Aorta (tissue), 5 donors: ENCODE results near the gene GPS2. TPM values are rescaled to one million over a fixed set of nuclear protein-coding genes. Genes with fewer than 3 reads are reported as not detected.
A peak's percentile ranks its signal among the peaks of the same experiment; 100 is the strongest.

ENCODE experiments used
- ATAC-seq: fragments of 200-7000 bp; cut with Tn5 transposase; one replicate; pipeline ENCODE4 v1.9.1; 2022; ENCODE audit warnings: moderate library complexity; ENCODE audit not compliant: low FRiP score
- DNase-seq, 2 donors: peaks; one replicate each; pipeline ENCODE4 v3.0.0-alpha.2; 2020
- H3K27ac ChIP-seq, 2 donors: one replicate each; pipeline ENCODE4 v1.5.1; 2013; ENCODE audit warnings: low read length in 2 of 2, mild to moderate bottlenecking in 2 of 2, moderate library complexity in 2 of 2, control low read depth in 1 of 2, inconsistent platforms in 1 of 2, low read depth in 1 of 2
- H3K27me3 ChIP-seq, 2 donors: one replicate each; pipeline ENCODE4 v1.6.1; 2013; ENCODE audit warnings: control low read depth in 1 of 2, low read length in 1 of 2, mild to moderate bottlenecking in 1 of 2, moderate library complexity in 1 of 2; ENCODE audit not compliant: insufficient read depth in 2 of 2, control insufficient read depth in 1 of 2
- H3K36me3 ChIP-seq, 2 donors: one replicate each; pipeline ENCODE4 v1.6.1; 2013; ENCODE audit warnings: control low read depth in 1 of 2, low read length in 1 of 2, mild to moderate bottlenecking in 1 of 2; ENCODE audit not compliant: insufficient read depth in 2 of 2, control insufficient read depth in 1 of 2
- H3K4me1 ChIP-seq, 2 donors: one replicate each; pipeline ENCODE4 v1.6.1; 2013; ENCODE audit warnings: low read length in 2 of 2, control low read depth in 1 of 2, mild to moderate bottlenecking in 1 of 2, moderate library complexity in 1 of 2; ENCODE audit not compliant: insufficient read depth in 2 of 2, control insufficient read depth in 1 of 2
- H3K4me3 ChIP-seq, 2 donors: one replicate each; pipeline ENCODE4 v1.5.1; 2013; ENCODE audit warnings: low read length in 2 of 2, control low read depth in 1 of 2, mild to moderate bottlenecking in 1 of 2
- H3K9me3 ChIP-seq: one replicate; pipeline ENCODE4 v1.6.1; 2013; ENCODE audit warnings: mild to moderate bottlenecking, low read length; ENCODE audit not compliant: control insufficient read depth
- WGBS, 2 donors: extraction: QIAGEN DNeasy Blood & Tissue Kit; methylation state at CpG; one replicate each; pipeline ENCODE4 v1.1.7; 2013; 5-methylcytosine and 5-hydroxymethylcytosine counted together
- intact Hi-C, 2 donors: fragments of 100-400 bp; cut with DNase I; formaldehyde crosslinking; loops; one replicate each; pipeline versions ENCODE4 v1.14.2 to v1.15.0; 2022
- long read RNA-seq, 2 donors: library from polyadenylated mRNA; unstranded; transcript quantifications; one replicate each; pipeline ENCODE4 v2.0.0, GENCODE V29; 2020 to 2021
- polyA plus RNA-seq, 2 donors: library from polyadenylated mRNA; stranded (reverse); fragments of 200-250 nt; gene quantifications; one replicate each; pipeline ENCODE4 v1.2.3, GENCODE V29; 2013
- total RNA-seq, 2 donors: library from RNA; stranded (reverse); fragmentation: NEBNext Ultra II Directional; extraction: Animal tissue kit (Norgen Biotek cat#: 25700); gene quantifications; one replicate each; pipeline ENCODE4 v1.2.1, GENCODE V29; 2021
- donor health status: healthy with polysubstance abuse.
- donor health status: Bipolar disorder and iron deficiency.
- donor health status: DM: no; HTN: no; CAD: no.
- donor health status: DM: no; HTN: no; CAD: no.
- donor health status: DM: yes; HTN: yes; CAD: no.

GPS2 gene, protein sequence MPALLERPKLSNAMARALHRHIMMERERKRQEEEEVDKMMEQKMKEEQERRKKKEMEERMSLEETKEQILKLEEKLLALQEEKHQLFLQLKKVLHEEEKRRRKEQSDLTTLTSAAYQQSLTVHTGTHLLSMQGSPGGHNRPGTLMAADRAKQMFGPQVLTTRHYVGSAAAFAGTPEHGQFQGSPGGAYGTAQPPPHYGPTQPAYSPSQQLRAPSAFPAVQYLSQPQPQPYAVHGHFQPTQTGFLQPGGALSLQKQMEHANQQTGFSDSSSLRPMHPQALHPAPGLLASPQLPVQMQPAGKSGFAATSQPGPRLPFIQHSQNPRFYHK
- 10 to 100 TPM; 49.5 to 55.6 TPM for total RNA-seq
- polyA plus RNA-seq = 10 to 100 TPM; 55.0 to 99.1 TPM
- long read RNA-seq, donor 1, transcript GPS2-202 (10 exons, 1,371 nt) = minor isoform, 12 of 154 reads
- long read RNA-seq, donor 1, transcript GPS2-201 (11 exons, 1,379 nt) = major isoform, 75 of 154 reads
- long read RNA-seq, donor 1, partial matches to known transcripts = 12 of 154 reads
- long read RNA-seq, donor 1, other reads (novel, unspliced or antisense) = 54 of 154 reads
- long read RNA-seq, donor 2, transcript GPS2-202 (10 exons, 1,371 nt) = minor isoform, 10 of 113 reads
- long read RNA-seq, donor 2, transcript GPS2-201 (11 exons, 1,379 nt) = major isoform, 21 of 113 reads
- long read RNA-seq, donor 2, partial matches to known transcripts = 9 of 113 reads
- long read RNA-seq, donor 2, other reads (novel, unspliced or antisense) = 71 of 113 reads

- Histone ChIP-seq H3K4me1 (no peaks in the 10 kb centered on the region), H3K9me3 (no peaks in the 10 kb centered on the region), H3K27me3 (no peaks in the 10 kb centered on the region), H3K27ac (peak within 1 kb of the TSS; percentile 69 to 79), H3K36me3 (peaks cover 0 to 6% of the 10 kb centered on the region in 2 donors), H3K4me3 (peak within 1 kb of the TSS; percentile 70 to 76)
- WGBS, 2 donors = 0% methylated on average over 93 to 95 of the region's 95 CpGs
- DNase-seq = peak; percentile 95 to 98
- intact Hi-C loops = no loop called here
- ATAC-seq = peak; percentile 90
These were observed at the start of gene GPS2 for GRCh38 chr17:7314719-7315569. TSS of gene GPS2 (minus strand) at chr17:7315360. CDS start at chr17:7315052, 308 bp downstream.

DNA sequence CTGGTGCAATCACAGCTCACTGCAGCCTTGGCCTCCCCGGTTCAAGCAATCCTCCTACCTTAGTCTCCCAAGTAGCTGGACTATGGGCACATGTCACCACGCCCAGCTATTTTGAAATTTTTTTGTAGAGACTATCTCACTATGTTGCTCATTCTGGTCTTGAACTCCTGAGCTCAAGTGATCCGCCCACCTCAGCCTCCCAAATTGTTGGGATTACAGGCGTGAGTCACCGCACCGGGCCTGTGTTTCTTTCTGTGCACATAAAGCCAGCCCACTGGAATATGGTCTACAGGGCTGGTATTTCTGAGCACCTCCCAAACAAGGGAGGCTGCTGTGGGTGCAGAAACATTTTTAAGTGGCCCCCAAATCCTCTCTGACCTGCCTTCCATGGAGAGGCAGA, 48.2 kb upstream of the GPS2 start:
- no peaks in the 10 kb centered on the region for H3K27me3 ChIP-seq
- H3K4me1 ChIP-seq = no peaks in the 10 kb centered on the region
- ATAC-seq (no peak), DNase-seq (no peak)
- H3K36me3 ChIP-seq = no peaks in the 10 kb centered on the region
- intact Hi-C loops = no loop called here
- no peak overlapping the region for H3K27ac ChIP-seq
- no peaks in the 10 kb centered on the region for H3K9me3 ChIP-seq
- 93 to 96% methylated on average over 6 of the region's 6 CpGs for WGBS, 2 donors
- H3K4me3 ChIP-seq = no peak overlapping the region

DNA sequence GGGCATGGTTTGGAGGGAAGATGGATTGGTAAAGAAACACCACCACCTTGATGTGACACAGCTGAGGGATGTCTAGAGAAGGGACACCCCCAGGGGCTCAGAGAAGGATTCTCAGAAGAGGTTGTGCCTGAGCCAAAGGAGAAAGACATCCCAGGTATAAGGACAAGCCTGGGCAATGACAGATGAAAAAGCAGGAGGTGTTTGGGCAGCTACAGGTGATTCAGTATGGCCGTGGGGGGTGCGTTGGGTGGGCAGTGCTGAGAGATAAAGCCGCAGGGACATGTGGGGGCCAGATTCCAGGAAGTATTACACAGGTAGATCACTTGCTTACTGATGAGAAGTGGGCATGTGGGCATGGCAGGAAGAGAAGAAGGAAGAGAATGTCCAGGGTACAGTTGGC, 46.7 kb upstream of the GPS2 start:
- no peak for ATAC-seq
- Histone ChIP-seq H3K4me3 (no peak overlapping the region), H3K27me3 (no peaks in the 10 kb centered on the region), H3K27ac (no peak overlapping the region), H3K4me1 (no peaks in the 10 kb centered on the region), H3K9me3 (no peaks in the 10 kb centered on the region), H3K36me3 (no peaks in the 10 kb centered on the region)
- intact Hi-C loops = no loop called here
- no peak for DNase-seq
- 64 to 65% methylated on average over 3 of the region's 3 CpGs for WGBS, 2 donors

DNA sequence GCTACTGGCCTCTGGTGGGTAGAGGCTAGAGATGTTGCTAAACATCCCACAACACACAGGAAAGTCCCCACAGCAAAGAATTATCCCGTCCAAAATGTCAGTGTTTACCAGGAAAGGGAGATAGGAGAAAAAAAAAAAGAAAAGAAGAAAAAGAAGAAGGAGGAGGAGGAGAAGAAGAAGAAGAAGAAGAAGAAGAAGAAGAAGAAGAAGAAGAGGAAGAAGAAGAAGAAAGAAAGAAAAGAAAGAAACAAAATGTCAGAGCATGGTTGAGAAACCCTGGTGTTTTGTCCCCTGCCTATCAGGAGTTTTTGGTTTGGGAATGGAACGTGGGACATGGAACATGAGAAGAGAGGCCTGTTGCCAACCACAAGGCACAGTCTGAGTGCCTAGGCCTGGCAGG, 42.2 kb upstream of the GPS2 start:
- intact Hi-C loops = loop anchor here (2.0 to 10.0 kb wide), 5 partner anchors 35 to 207 kb away; partner anchors contain the start of genes TMEM102 (in 2 of the 2), FGF11 (in 1 of the 2), PLSCR3 (in 1 of the 2) and SENP3 (in 1 of the 2)
- Histone ChIP-seq H3K9me3 (no peaks in the 10 kb centered on the region), H3K27me3 (no peaks in the 10 kb centered on the region), H3K36me3 (no peaks in the 10 kb centered on the region), H3K27ac (no peak overlapping the region), H3K4me3 (no peak overlapping the region), H3K4me1 (peaks cover 0 to 7% of the 10 kb centered on the region in 2 donors)
- DNase-seq (no peak), ATAC-seq (no peak)
- 45 to 54% methylated on average over 2 of the region's 2 CpGs for WGBS, 2 donors

- ATAC-seq = no peak
- Histone ChIP-seq H3K27ac (no peak overlapping the region), H3K27me3 (no peaks in the 10 kb centered on the region), H3K36me3 (no peaks in the 10 kb centered on the region), H3K9me3 (no peaks in the 10 kb centered on the region), H3K4me3 (no peak overlapping the region), H3K4me1 (peaks cover 0 to 7% of the 10 kb centered on the region in 2 donors)
- DNase-seq = no peak
- intact Hi-C loops = loop anchor here (2.0 to 10.0 kb wide), 5 partner anchors 36 to 208 kb away; partner anchors contain the start of genes TMEM102 (in 2 of the 2), FGF11 (in 1 of the 2), PLSCR3 (in 1 of the 2) and SENP3 (in 1 of the 2)
- 73 to 74% methylated on average over 8 of the region's 8 CpGs for WGBS, 2 donors
These were observed 41.6 kb upstream of the GPS2 start for GRCh38 chr17:7356756-7357155.

DNA sequence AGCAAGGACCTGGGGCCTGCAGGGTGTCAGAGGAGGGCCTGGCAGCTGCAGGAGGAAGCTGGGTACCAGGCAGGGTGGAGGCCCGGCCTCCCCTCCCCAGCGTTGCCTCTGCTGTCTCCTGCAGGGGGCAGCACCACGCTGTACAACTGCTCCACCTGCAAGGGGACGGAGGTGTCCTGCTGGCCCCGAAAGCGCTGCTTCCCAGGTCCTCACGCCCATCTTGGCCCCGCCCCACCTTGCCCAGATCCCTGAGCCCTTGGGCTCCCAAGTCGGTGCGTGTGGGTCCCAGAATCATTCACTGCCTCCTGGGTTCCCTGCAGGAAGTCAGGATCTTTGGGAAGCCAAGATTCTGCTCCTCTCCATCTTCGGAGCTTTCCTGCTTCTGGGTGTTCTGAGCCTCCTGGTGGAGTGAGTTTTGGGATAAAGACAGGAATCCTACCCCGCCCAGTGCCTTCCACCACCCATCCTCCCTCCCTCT, 41.0 kb upstream of the GPS2 start:
- peaks cover 0 to 7% of the 10 kb centered on the region in 2 donors for H3K4me1 ChIP-seq
- intact Hi-C loops = loop anchor here (2.0 to 10.0 kb wide), 5 partner anchors 36 to 209 kb away; partner anchors contain the start of genes TMEM102 (in 2 of the 2), FGF11 (in 1 of the 2), PLSCR3 (in 1 of the 2) and SENP3 (in 1 of the 2)
- H3K36me3 ChIP-seq = no peaks in the 10 kb centered on the region
- H3K27me3 ChIP-seq = no peaks in the 10 kb centered on the region
- H3K9me3 ChIP-seq = no peaks in the 10 kb centered on the region
- H3K4me3 ChIP-seq = no peak overlapping the region
- 21 to 22% methylated on average over 11 to 12 of the region's 12 CpGs for WGBS, 2 donors
- no peak overlapping the region for H3K27ac ChIP-seq
- ATAC-seq (peak; percentile 42), DNase-seq (peak; percentile 86 to 93)

- Histone ChIP-seq H3K4me1 (peaks cover 0 to 7% of the 10 kb centered on the region in 2 donors), H3K4me3 (no peak overlapping the region), H3K9me3 (no peaks in the 10 kb centered on the region), H3K27me3 (no peaks in the 10 kb centered on the region), H3K36me3 (no peaks in the 10 kb centered on the region), H3K27ac (no peak overlapping the region)
- no peak for DNase-seq
- ATAC-seq = no peak
- intact Hi-C loops = loop anchor here (5.0 to 10.0 kb wide), 4 partner anchors 37 to 209 kb away; partner anchors contain the start of genes FGF11 (in 1 of the 2), PLSCR3 (in 1 of the 2), SENP3 (in 1 of the 2) and TMEM102 (in 1 of the 2)
- whole genome bisulfite sequencing, 2 donors = 81 to 89% methylated on average over 8 of the region's 8 CpGs
These were observed 40.4 kb upstream of the GPS2 start for GRCh38 chr17:7355573-7355972.
